ENCODE results near the gene LHFPL6.

LHFPL6 gene

GRCh38 chr13:39506559-39507390, 96.2 kb downstream of the LHFPL6 start:
- DNase-seq: no peak

DNA sequence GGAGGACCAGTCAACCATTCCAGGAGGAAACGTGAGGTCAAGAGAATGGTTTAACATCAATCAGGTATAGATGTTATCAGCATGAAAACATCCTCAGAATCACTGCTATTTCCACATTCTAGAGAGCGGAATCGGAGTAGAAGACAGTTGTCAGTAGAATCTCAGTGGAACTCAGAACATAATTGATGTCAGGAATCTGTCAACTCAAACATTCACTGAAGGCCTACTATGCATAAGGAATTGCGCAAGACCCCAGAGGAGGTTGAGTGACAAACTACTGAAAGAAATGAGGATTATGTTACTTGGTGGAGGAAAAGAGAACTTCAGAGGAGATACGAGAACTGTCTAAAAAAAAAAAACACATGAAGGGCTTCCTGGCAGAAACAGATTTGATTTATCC, 97.8 kb downstream of the LHFPL6 start:
- no peak for DNase-seq

DNA sequence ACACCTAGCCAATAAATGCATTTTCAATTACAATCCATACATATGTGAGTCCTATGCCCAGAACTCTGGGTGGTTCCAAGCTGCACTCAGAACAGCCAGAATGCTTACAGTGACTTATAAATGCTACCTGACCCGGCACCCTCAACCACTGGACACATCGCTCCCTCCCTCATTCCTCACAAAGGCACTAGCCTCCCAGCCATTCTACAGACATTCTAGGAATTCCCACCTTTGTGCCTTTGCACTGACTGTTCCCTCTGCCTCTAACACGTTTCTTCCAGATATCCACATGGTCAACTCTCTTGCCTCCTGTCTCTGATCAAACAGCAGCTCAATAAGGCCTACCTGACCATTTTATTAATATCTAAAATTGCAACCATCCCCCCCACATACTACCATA, 99.9 kb downstream of the LHFPL6 start:
- no peak for DNase-seq

- no peak for DNase-seq
Observed at GRCh38 chr13:39501702-39502324, 101.2 kb downstream of the LHFPL6 start.

DNA sequence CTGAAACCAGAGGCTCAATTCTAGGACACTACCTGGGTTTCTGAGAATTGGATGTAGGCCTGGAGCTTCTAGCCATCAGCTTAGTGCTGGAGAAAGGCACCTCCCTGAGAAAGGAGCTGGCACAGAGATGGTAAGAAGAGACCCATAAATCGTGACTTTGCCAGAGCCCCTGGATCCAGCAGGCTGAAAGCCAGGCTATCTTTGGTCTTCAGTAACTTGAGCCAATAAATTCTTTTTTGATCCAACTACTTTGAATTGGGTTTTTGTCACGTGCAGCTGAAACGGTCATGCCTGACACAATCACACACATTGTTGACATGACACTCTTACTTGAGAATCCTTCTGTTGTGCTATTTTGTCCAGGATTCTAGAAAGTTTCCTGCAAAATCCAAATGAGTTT, 103.4 kb downstream of the LHFPL6 start:
- no peak for DNase-seq

DNA sequence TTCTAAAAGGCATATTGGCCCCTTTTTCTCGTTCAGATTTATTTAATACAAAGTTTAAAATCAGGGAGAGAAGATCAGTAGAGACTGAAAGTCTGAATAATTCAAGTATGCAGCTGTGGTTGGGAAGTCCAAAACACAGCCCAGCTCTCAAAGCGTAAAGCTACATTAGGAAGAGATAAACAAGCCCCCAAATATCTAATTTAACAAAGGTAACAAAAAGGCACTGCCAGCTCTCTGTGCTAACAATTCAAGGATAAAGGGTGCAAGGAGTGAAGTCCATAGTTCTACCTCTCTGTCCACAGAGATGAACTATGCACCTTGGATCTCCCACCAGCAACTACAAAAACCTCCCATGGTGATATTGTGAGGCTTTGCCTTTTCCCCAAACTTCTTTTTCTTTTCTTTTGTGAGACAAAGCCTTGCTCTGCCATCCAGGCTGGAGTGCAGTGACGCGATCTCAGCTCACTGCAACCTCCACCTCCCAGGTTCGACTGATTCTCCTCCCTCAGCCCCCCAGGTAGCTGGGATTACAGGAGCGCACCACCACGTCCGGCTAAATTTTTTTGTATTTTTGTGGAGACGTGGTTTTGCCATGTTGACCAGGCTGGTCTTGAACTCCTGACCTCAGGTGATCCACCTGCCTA, 104.4 kb downstream of the LHFPL6 start:
- DNase-seq: no peak

GRCh38 chr13:39496506-39496905, 106.5 kb downstream of the LHFPL6 start:
- DNase-seq: no peak

DNA sequence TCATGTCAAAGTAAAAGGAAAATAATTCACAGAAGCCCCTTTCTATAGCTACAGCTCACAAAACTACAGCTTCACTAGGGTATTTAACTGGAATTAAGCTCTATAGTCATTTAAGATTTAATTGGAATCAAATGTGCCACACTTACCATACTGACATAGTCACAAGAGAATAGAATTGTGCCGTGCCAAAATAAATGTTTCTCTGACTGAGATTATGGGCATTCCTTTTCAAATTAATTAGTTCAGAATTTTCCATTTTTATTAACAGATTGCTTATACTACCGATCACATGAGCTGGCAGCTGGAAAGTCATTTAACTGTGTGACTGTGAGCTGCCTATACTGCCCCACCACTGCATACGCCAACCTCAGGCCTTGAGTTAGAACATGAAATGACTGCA, 108.4 kb downstream of the LHFPL6 start:
- DNase-seq: no peak

DNA sequence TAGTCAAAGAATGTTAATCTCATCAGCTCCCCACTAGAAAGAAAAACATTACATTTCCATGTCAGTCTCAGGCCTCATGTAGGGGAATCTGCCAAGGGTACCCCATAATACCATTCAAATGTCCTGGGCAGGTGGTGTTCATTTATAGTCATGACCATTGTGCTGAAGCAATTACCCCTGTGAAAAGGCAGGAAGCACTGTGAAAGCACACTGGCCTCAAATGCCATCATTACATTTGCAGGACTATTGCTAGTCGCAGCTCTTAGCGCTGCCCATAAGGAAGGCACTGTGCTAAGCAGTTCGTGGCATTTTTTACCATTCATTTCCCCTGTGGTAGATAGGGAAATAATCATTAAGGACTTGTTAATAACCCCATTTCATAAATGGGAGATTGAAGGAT, 109.0 kb downstream of the LHFPL6 start:
- DNase-seq: no peak

DNA sequence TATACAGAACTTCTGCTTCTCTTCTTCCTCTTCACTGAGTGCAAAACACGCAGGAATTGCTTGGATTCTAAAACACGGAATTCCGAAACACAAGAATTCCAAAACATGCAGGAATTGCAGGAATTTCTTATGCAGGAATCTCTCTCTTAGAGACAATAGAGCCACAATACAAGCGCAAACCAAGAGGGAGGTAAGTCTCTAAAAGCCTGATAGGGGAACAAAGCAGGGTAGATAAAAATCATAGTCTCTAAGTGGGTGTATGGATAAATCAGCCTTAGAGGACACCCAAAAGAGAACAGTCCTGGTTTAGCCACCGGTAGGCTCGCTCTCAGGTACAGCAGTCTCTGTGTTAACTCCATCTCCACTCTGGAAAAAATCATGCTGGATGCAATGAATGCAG, 112.9 kb downstream of the LHFPL6 start:
- no peak for DNase-seq

DNA sequence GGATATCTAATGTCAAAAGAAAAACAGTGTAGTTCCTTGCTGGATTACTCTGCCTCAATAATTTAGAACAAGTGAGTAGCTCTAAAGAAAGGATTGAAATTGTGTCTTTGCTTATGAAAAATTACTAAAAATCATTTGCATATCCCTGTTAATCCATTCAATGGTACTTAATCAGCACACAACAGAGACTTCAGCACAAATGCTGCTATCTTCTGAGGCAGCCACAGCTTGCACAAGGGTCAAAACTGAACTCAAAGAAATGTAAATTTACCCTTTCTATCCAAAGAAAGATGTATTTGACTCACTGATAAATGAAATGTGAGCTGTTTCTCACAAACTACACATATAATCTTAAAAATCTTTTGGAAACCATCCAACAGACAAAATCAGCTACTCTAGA, 116.2 kb downstream of the LHFPL6 start:
- DNase-seq: no peak

- no peak for DNase-seq
Observed at GRCh38 chr13:39485314-39485700, 117.7 kb downstream of the LHFPL6 start.

- DNase-seq: no peak
Observed at GRCh38 chr13:39484506-39485313, 118.3 kb downstream of the LHFPL6 start.

GRCh38 chr13:39483326-39483725, 119.7 kb downstream of the LHFPL6 start:
- DNase-seq: no peak

- DNase-seq: no peak
Observed at GRCh38 chr13:39481491-39481890, 121.5 kb downstream of the LHFPL6 start.

GRCh38 chr13:39474600-39474999, 128.4 kb downstream of the LHFPL6 start:
- DNase-seq: no peak

DNA sequence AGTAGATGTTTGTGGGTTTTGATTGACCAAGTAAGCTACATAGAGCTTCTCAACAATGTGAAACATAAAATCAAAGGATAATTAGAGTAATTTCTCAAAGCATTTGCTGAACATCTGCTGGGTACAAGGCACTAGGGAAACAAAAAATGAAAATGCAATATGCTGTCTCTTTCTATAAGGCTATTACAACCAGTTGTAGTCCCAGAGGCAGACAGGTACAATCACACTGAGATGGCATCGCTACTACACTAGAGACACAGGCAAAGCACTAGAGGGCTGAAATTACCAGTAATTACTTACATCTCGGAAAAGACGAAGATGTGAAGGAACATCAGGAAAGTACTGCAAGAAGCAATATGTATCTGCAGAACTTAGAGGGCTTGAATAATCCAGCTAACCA, 133.3 kb downstream of the LHFPL6 start:
- no peak for DNase-seq

- DNase-seq: no peak
Observed at GRCh38 chr13:39468306-39468705, 134.7 kb downstream of the LHFPL6 start.

- no peak for DNase-seq
Observed at GRCh38 chr13:39463611-39464010, 139.4 kb downstream of the LHFPL6 start.

DNA sequence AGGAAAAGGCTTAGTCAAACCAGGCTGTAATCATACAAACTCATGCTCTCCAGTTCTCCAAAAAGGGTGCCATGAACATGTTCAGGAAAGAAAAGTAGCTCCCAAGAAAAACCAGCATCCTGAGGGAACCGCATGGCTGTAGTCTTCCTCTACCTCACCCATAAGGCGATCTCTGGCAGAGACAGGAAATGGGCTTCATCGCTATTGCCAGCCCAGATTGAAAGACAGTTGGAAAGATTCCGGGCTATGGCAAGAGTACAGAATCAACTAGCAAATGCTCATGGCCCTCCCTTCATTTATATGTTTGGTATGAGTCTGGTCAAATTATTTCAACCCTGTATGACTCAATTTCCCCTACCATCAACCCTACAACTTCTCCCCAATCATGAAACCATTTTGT, 140.1 kb downstream of the LHFPL6 start:
- DNase-seq: no peak

DNA sequence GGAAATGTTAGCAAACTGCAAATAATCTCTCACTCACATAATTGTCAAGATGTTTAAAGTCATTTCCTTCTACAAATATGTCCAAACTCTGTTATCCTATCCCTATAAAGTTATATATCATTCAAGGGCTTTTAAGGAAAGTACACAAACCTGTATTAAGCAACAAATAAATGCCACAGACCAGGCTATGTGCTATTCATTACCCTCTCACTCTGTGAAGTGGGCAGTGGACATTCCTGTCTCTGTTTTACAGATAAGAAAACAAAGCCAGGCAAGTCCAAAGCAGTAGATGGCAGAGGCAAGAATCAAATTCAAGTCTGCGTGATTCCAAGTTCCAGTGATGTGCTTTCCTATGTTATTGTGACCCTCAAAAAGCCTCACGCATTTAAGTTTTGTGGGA, 140.6 kb downstream of the LHFPL6 start:
- DNase-seq: no peak

DNA sequence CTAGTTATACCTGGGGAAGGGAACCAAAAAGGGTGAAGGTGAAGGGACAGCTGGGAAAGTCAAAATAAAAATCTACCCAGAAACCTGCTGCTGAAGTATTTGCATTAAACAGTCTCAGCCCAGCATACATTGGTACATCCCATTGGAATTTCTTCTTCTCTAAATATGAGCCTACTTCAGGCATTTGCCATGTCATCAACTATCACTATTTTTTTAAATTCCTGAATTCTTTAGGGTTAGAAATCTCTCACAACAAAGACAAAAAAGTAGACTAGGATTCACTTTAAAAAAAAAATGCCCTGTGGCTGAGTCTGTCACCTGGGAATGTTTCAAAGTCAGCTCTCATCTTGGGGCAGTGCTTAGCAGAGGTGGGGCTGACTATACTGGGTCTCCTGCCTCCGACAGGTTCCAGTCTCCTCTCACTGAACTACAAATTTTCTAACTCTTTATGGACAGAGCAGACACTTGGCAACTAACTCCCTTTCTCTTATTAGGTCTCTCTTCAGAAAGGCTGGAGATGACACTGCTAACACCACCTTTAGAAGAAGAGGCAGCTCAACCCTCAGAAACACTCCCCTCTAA, 141.2 kb downstream of the LHFPL6 start:
- no peak for DNase-seq

DNA sequence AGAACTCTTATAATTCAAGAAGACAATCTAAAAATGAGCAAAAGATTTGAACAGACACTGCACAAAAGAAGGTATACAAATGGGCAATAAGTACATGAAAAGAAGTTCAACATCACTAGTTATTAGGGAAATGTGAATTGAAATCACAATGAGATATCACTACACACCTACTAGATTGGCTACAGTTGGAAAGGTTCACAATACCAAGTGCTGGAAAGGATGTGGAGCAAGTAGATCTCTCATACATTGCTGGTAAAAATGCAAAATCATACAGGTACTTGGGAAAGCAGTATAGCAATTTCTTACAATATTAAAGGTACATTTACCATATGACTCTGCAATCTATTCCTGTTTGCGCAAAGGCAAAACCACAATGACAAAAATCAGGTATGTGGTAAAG, 145.7 kb downstream of the LHFPL6 start:
- DNase-seq: no peak
